GM12801 (cell line): ENCODE results near the gene PITPNB.

Experiments used
- TF ChIP-seq, protein P1 (sequence below): IDR thresholded peaks from one replicate; pipeline ENCODE4 v1.5.1; 2011; ENCODE audit warnings: control low read depth; ENCODE audit not compliant: insufficient read length; ENCODE audit errors: extremely low read depth

Gene PITPNB

DNA sequence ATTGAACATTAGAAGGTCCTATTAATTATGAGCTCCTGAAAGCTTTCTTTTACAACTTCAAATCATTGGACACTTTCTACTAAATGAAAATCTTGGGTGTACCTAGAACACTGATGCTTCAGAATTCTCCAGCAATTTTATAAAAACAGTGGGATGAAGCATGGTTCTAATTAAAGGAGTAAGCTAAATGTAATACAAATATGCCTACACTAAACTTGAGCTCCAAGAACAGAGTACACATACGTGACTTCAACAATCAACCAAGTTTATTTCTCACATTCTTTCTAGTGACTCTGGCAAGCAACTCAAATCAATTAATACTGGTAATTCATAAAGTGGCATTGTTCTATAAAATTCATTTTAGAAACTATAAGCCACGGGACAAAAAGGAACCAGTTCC, 55.5 kb downstream of the PITPNB start:
- TF ChIP-seq, protein P1, sequence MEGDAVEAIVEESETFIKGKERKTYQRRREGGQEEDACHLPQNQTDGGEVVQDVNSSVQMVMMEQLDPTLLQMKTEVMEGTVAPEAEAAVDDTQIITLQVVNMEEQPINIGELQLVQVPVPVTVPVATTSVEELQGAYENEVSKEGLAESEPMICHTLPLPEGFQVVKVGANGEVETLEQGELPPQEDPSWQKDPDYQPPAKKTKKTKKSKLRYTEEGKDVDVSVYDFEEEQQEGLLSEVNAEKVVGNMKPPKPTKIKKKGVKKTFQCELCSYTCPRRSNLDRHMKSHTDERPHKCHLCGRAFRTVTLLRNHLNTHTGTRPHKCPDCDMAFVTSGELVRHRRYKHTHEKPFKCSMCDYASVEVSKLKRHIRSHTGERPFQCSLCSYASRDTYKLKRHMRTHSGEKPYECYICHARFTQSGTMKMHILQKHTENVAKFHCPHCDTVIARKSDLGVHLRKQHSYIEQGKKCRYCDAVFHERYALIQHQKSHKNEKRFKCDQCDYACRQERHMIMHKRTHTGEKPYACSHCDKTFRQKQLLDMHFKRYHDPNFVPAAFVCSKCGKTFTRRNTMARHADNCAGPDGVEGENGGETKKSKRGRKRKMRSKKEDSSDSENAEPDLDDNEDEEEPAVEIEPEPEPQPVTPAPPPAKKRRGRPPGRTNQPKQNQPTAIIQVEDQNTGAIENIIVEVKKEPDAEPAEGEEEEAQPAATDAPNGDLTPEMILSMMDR: no peak

DNA sequence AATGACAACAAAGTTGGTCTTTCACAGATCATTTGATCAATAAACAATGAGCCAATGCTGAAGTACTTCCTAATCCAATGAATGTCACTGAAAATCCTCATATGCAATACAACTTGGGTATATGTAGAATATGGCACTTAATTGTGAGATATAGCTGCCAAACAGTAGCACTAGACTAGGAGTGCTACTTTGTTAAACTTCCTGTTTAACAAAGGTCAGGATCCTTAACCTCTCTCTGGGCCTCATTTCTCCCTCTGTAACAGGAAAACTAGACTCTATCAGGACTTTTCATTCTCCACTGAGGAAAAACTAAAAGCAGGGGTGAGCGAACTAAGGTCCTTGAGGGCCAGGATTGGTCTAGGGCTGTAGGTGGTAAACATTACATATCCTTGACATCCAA, 56.1 kb downstream of the PITPNB start:
- TF ChIP-seq, protein P1: no peak

DNA sequence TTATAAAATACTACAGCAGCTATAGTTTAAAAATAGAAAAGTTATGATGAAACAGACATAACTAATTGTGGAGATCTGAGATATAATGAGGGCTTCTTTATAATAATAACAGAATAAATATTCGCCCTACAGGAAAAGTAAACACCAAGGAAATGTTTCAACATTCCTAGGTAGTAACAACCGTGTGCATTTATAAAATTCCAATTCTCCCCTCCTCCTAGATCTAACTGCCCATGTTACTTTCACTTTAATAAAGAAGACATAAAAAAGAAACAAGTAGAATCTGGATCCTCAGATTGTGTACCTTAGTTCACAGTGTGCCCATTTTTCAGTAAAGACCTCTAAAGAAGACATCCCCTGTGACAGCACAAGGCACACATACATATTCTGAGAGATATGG, 59.7 kb downstream of the PITPNB start:
- TF ChIP-seq, protein P1: no peak

DNA sequence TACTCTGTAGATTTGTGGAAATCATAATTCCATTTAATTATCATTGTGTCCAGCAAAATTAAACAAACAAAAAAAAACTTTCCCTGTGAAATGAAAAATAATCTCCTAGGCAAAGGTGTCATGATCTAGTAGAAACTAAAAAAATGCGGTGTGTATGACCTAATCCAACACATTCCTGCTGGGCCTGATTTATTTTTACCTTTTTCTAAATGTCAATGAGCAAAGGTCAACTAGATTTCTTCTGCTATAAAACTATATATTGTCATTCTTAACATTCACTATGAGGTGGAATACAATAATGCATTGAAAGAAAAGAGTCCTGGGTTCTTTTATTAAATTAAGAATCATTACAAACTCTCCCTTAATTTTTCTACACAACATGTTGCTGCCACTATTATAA, 60.4 kb downstream of the PITPNB start:
- TF ChIP-seq, protein P1: no peak

DNA sequence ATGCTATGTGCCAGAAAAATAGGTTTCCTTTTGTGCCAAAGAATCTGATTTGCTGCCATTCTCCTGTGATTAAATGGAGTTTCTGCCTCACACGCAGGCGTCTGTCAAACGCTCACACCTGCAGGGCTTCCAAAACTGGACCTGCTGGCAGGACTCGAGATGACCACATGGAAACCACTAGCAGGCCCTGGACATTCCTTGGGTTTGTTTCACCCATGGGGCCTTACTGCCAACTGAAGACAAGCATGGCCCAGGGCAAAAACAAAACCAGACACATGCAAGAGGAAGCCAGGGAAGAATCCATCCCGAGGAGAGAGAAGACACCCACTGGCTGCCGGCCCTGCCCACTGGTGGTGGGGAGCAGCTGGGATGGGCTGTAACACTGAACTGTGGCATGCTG, 61.6 kb downstream of the PITPNB start:
- TF ChIP-seq, protein P1: no peak

DNA sequence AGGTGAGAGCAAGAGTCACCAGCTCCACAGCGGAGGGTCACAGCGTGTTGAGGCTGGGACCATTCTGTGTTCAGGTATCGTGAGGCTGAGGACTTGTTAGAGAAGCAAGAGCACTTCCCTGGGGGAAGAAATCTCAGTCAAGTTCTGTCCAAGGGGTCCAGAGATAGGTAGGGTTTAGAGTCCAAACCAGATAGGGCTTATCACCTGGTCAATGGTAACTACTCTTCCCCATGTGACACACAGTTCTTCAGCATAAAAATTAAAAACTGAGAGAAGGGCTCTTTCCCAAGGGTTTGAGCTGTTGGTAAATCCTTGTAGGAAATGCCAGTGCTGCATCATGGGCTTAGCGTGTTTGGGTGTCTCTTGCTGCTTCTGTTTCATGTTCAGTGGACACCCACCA, 62.7 kb downstream of the PITPNB start:
- TF ChIP-seq, protein P1: no peak

DNA sequence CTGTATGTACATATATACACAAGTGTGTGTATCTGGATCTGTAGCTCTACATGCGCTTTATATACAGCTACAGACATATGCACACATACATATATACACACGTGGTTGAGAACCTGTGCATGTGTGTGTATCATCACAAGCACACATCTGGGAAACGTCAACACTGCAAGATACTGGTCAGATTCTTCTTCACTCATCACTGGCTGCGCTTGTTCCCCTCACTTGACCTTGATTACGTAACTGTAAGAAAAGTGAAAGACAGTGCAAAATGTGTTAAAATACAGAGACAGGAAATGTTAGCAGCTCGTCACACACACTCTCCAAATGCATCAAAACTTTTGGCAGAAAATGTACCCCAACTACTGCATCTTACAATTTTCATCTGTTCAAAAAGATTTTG, 65.6 kb downstream of the PITPNB start:
- TF ChIP-seq, protein P1: no peak
